Esophagus squamous epithelium (tissue), 5 donors: Measurements from ENCODE around the gene TMEM135. TPM values are rescaled to one million over a fixed set of nuclear protein-coding genes. Genes with fewer than 3 reads are reported as not detected.

Experiments
- DNase-seq: peaks from one replicate; lab custom pipeline; 2025; lab: John Stamatoyannopoulos, UW
- H3K27ac ChIP-seq, 4 donors: fragments of 200-600 bp; sonication (generic); one replicate each; pipeline ENCODE4 v1.5.1; 2016 to 2019; ENCODE audit warnings: mild to moderate bottlenecking in 1 of 4
- H3K27me3 ChIP-seq, 4 donors: fragments of 200-600 bp; sonication (generic); 1 replicate in 3 of 4; 2 replicates in 1 of 4; pipeline versions ENCODE4 v1.5.1 to v1.6.0; 2017 to 2021; ENCODE audit warnings: antibody characterized with exemption in 1 of 4
- H3K36me3 ChIP-seq, 3 donors: fragments of 200-600 bp; sonication (generic); one replicate each; pipeline ENCODE4 v1.5.1; 2016 to 2019
- H3K4me1 ChIP-seq, 3 donors: fragments of 200-600 bp; sonication (generic); one replicate each; pipeline ENCODE4 v1.5.1; 2017 to 2019
- H3K4me3 ChIP-seq, 4 donors: fragments of 200-600 bp; sonication (generic); 1 replicate in 3 of 4; 2 replicates in 1 of 4; pipeline ENCODE4 v1.5.1; 2016 to 2019; ENCODE audit warnings: mild to moderate bottlenecking in 2 of 4, moderate library complexity in 1 of 4
- H3K9me3 ChIP-seq, 3 donors: fragments of 200-600 bp; sonication (generic); one replicate each; pipeline ENCODE4 v1.5.1; 2016 to 2019
- CTCF ChIP-seq, 6 experiments: fragments of 450-650 bp in 4 of 6; fragments of 200-600 bp in 2 of 6; sonication (generic) in 2 of 6; IDR thresholded peaks; one replicate each; pipeline ENCODE4 v1.5.1; 2016 to 2019; ENCODE audit warnings: antibody characterized with exemption in 6 of 6, mild to moderate bottlenecking in 4 of 6, moderate library complexity in 4 of 6
- POLR2A ChIP-seq, 4 donors: fragments of 450-650 bp; IDR thresholded peaks; one replicate each; pipeline ENCODE4 v1.6.1; 2017; ENCODE audit warnings: antibody characterized with exemption in 4 of 4, mild to moderate bottlenecking in 4 of 4, moderate library complexity in 3 of 4
- WGBS, 2 donors: methylation state at CpG; one replicate each; pipeline ENCODE4 v1.1.5; 2018; 5-methylcytosine and 5-hydroxymethylcytosine counted together
- intact Hi-C: fragments of 100-400 bp; cut with DNase I; formaldehyde crosslinking; loops from one replicate; pipeline ENCODE4 v1.15.0; 2022
- total RNA-seq, 4 donors: library from RNA; depleted of rRNA; stranded (reverse); fragments of >200 nt; gene quantifications; one replicate each; pipeline ENCODE4 v1.1.0, GENCODE V29; 2016
- donor health status: DM: yes; HTN: yes; CAD: no.

Gene TMEM135
- total RNA-seq, 4 donors from 2014 or later = 4.5 to 12.0 (median 9.8) TPM

- Histone ChIP-seq H3K4me3 (no peak overlapping the region), H3K27me3 (no peaks in the 10 kb centered on the region), H3K9me3 (no peaks in the 10 kb centered on the region), H3K4me1 (peaks cover 0 to 11% (median 4%) of the 10 kb centered on the region in 3 donors), H3K27ac (no peak overlapping the region), H3K36me3 (no peaks in the 10 kb centered on the region)
- DNase-seq = no peak
- intact Hi-C loops = no loop called here
- 46 to 69% methylated on average over 3 of the region's 3 CpGs for WGBS, 2 donors
- TF ChIP-seq CTCF (IDR thresholded peaks at IDR 0.05) (no peak), POLR2A (IDR thresholded peaks at IDR 0.05) (no peak)
Measured at GRCh38 chr11:87031433-87032170, 6.1 kb upstream of the TMEM135 start.

- WGBS, 2 donors = 71 to 80% methylated on average over 8 of the region's 8 CpGs
- intact Hi-C loops = no loop called here
- no peak for TF ChIP-seq CTCF (IDR thresholded peaks at IDR 0.05)
- no peak for TF ChIP-seq POLR2A (IDR thresholded peaks at IDR 0.05)
Measured at GRCh38 chr11:87033561-87033960, 4.2 kb upstream of the TMEM135 start.

GRCh38 chr11:87035976-87036583 lies 1.7 kb upstream of the TMEM135 start:
- H3K4me1 ChIP-seq = peaks cover 0 to 39% (median 16%) of the 10 kb centered on the region in 3 donors
- no peak for DNase-seq
- TF ChIP-seq CTCF (IDR thresholded peaks at IDR 0.05) (no peak), POLR2A (IDR thresholded peaks at IDR 0.05) (no peak)
- H3K4me3 ChIP-seq = no peak overlapping the region
- no peaks in the 10 kb centered on the region for H3K27me3 ChIP-seq
- intact Hi-C loops = no loop called here
- WGBS, 2 donors = 59 to 65% methylated on average over 12 of the region's 12 CpGs
- H3K27ac ChIP-seq = peak overlapping the region in 2 of 4 donors; percentile 41 to 86
- H3K36me3 ChIP-seq = no peaks in the 10 kb centered on the region
- H3K9me3 ChIP-seq = no peaks in the 10 kb centered on the region

More at GRCh38 chr11:87033561-87033960, 4.2 kb upstream of the TMEM135 start:
- DNase-seq = no peak
- Histone ChIP-seq H3K36me3 (no peaks in the 10 kb centered on the region), H3K27ac (no peak overlapping the region), H3K4me3 (no peak overlapping the region), H3K27me3 (no peaks in the 10 kb centered on the region), H3K9me3 (no peaks in the 10 kb centered on the region), H3K4me1 (peaks cover 0 to 24% (median 5%) of the 10 kb centered on the region in 3 donors)

GRCh38 chr11:87036756-87037449 lies 831 bp upstream of the TMEM135 start:
- intact Hi-C loops = no loop called here
- H3K27me3 ChIP-seq = no peaks in the 10 kb centered on the region
- H3K36me3 ChIP-seq = no peaks in the 10 kb centered on the region
- H3K4me3 ChIP-seq = peak overlapping the region; percentile 49 to 83 (median 78)
- DNase-seq = no peak
- 27 to 29% methylated on average over 6 to 10 of the region's 10 CpGs for WGBS, 2 donors
- peaks cover 0 to 39% (median 16%) of the 10 kb centered on the region in 3 donors for H3K4me1 ChIP-seq
- TF ChIP-seq POLR2A (IDR thresholded peaks at IDR 0.05) (no peak), CTCF (IDR thresholded peaks at IDR 0.05) (no peak)
- no peaks in the 10 kb centered on the region for H3K9me3 ChIP-seq
- peak overlapping the region; percentile 74 to 90 (median 85) for H3K27ac ChIP-seq
